GM10847 (cell line): Measurements from ENCODE around the gene SLC16A7.

Source experiments
- POLR2A ChIP-seq: IDR thresholded peaks from 2 replicates; pipeline ENCODE4 v1.6.1; 2011; ENCODE audit not compliant: insufficient read length; ENCODE audit errors: extremely low read depth

SLC16A7 gene

DNA sequence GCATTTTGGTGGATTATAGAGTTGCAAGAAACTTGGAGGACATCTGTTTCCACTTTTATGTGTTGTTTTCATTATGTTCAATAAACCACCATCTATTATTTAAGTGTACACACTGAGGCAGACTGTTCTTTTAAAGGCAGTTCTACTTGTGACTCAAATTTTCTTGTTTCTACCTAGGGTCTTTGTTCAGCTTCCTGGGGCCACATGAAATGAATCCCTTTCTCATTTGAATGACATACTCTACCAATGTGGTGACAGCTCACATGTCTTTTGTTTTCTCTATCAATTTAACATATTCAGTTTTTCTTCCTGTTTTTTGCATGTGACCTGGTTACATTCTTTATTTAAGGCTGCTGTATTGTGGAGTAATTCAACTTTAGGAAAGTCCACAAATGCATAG, 7.9 kb downstream of the SLC16A7 start:
- no peak for TF ChIP-seq POLR2A

DNA sequence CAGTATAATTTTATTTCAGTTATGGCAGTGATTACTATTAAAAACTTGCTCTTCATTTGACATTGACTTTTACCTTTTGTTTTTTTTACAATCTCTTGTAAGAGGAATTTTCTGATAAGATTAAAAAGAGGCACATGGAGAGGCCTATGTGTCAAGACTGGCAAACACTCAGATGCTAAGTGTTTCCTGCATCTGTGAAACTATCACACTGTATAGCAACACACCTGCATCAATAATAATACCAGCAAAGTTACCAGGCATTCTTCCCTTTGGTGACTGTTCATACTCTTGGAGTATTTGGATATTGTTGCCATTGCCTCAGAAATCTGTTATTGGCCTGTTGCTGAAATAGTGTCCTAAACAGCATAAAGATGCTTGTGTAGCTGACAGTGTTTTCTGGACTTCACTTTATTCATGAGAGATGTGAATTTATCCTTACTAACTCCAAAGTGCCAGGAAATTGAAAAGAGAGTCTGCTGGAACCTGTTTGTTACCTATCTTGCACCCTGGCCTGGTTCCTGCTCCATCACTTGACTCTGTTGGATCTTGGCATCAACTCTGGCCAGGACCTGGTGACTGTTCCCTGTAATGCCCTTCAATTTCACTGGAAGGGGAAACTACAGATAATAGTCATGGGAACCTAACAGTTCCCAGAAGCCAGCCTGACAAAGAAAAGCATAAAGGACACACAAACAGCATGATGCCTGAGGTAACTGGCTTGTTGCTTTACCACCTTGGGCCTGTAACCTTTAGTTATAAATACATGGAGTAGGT, 19.8 kb downstream of the SLC16A7 start:
- TF ChIP-seq POLR2A = no peak

DNA sequence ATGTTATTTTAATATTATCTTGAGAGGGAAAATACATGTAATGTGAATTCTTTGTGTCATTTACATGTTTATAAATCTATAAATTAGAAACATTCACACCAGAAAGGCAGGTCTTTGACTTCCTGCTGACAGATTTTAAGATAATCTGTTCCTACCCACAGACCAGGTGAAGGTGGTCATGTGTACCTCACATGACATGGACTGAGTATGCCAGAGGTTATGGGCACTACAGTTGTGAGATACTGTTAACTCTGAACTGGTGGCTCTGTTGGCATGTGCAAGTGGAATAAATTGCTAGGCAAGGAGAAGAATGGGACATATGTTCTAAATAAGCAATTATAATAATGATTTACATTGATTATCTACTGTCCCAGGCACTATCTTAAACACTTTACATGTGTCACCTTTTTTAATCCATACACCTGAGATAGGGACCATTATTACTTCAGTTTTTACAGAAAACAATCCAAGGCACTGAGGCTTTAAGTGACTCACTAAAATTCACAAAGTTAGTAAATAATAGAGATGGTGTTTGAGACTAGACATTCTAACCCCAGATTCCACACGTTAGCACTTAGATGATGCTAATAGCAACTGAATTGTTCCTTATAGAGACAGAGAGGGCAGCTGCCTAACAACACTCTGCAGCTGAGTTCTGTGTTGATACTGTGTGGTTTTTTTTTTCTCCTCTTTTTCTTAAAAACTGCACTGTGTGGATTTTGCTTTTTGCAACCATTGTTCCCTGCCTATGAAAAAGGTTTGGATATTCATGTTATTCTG, 23.8 kb downstream of the SLC16A7 start:
- TF ChIP-seq POLR2A = no peak

GRCh38 chr12:59620326-59620725, 24.5 kb downstream of the SLC16A7 start:
- no peak for TF ChIP-seq POLR2A

DNA sequence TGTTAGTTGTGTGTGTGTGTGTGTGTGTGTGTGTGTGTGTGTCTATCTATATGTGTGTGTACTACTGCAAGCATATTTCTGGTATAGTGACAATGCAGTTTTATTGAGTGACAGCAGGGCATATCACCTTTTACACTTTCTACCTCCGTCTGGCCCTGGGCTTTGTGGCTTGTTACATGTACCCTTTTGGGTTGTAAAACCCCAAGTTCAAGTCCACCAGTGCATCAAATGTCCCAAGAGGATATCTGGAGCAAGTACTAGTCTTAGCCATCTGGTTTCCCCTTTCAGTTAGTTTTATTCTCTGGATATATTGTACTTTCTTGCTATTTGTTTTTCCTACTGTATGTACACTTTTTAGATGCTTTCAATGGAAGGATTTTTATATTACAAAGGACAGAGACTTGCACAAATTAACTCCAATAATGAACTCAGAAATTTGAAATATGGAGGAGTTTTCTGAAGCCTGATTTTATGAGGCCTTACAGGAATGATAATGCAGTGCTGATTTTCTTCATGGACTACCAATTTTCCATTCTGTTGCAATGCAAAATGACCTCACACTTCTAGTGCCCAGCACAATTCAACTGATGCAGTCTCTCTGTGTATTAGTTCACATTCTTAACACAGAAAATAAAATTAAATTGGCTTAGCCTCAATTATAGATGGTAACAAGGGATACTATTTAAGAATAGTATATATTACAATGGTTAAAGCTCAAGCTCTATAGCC, 29.1 kb downstream of the SLC16A7 start:
- TF ChIP-seq POLR2A = no peak

- TF ChIP-seq POLR2A = no peak
These were observed 30.6 kb downstream of the SLC16A7 start for GRCh38 chr12:59626382-59626781.

GRCh38 chr12:59627582-59627981, 31.8 kb downstream of the SLC16A7 start:
- TF ChIP-seq POLR2A = no peak

DNA sequence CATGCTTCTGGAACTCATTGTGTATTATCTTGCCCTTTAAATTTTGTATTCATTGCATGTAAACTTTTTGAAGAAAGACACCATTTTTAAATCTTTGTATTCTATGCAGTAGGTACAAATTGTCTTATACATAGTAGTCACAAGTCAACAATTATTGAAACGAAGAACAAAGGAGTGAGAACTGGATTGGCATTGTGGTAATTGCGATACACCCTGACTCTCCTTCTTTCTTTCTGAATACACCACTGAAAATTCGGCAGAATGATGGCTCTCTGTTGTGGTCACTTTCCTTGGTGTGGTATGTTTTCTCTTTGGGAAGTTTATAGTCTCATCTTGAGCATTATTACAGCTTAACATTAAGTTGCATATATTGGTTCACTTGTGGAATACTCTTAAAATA, 34.1 kb downstream of the SLC16A7 start:
- no peak for TF ChIP-seq POLR2A

DNA sequence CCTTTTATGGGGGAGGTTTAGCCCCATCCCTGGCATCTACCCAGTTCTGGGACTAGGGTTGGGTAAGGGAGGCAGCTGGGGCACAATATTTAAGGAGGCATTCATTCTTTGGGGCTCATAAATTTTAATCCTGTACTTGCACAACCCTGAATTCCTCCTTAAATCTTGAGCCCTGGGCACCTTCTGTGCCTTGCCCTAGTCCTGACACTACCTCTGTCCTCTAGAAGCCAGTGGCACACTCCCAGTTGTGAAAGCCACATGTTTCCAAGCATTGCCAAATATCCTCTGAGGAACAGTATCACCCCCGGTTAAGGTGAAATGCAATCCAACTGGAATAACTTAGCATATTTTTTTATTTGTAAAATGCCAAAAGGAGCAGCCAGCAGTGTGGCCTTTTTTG, 36.6 kb downstream of the SLC16A7 start:
- no peak for TF ChIP-seq POLR2A

GRCh38 chr12:59634254-59634653, 38.4 kb downstream of the SLC16A7 start:
- TF ChIP-seq POLR2A = no peak

- no peak for TF ChIP-seq POLR2A
These were observed 41.3 kb downstream of the SLC16A7 start for GRCh38 chr12:59636945-59637691.

DNA sequence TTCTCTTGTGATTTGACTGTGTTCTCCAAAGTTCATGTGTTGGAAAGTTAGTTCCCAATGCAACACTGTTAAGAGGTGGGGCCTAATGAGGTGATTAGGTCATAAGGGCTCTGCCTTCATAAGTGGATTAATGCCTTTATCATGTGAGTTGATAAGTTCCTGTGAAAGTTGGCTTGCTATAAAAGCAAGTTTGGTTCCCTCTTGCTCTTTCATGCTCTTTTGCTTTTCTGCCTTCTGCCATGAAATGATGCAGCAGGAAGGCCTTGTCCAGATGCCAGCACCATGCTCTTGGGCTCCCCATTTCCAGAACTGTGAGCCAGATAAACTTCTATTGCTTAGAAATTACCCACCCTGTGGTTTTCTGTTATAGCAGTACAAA, 41.9 kb downstream of the SLC16A7 start:
- TF ChIP-seq POLR2A = no peak

GRCh38 chr12:59643550-59643949, 47.7 kb downstream of the SLC16A7 start:
- no peak for TF ChIP-seq POLR2A

GRCh38 chr12:59645242-59645641, 49.4 kb downstream of the SLC16A7 start:
- no peak for TF ChIP-seq POLR2A

DNA sequence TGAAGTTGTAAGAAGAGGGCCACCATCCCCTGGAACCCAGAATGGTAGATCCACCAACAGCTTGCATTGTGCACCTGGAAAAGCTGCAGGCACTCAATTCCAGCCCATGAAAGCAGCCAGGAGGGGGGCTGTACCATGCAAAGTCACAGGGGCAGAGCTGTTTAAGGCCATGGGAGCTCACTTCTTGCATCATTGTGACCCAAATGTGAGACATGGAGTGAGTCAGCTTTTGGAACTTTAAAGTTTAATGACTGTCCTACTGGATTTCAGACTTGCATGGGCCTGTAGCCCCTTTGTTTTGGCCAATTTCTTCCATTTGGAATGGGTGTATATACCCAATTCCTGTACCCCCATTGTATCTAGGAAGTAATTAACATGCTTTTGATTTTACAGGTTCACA, 50.8 kb downstream of the SLC16A7 start:
- no peak for TF ChIP-seq POLR2A
